Mesothelial cell of epicardium (in vitro differentiated cells): ENCODE results near the gene SP9. TPM values are rescaled to one million over a fixed set of nuclear protein-coding genes. Genes with fewer than 3 reads are reported as not detected.
A peak's percentile ranks its signal among the peaks of the same experiment; 100 is the strongest.

Experiments
- DNase-seq, 2 experiments: peaks; one replicate each; pipeline ENCODE4 v3.0.0; 2021; ENCODE audit warnings: low spot score in 2 of 2; ENCODE audit not compliant: unreplicated experiment in 2 of 2
- H3K27ac Mint-ChIP-seq: 2 replicates; pipeline ENCODE4 v1.8.0; 2021; ENCODE audit warnings: mixed read lengths
- H3K27me3 Mint-ChIP-seq: 2 replicates; pipeline ENCODE4 v1.8.0; 2021; ENCODE audit warnings: low read depth, mixed read lengths
- H3K36me3 Mint-ChIP-seq: 2 replicates; pipeline ENCODE4 v1.8.0; 2021; ENCODE audit warnings: mixed read lengths
- H3K4me1 Mint-ChIP-seq: 2 replicates; pipeline ENCODE4 v1.8.0; 2021; ENCODE audit warnings: mixed read lengths
- H3K4me3 Mint-ChIP-seq: 2 replicates; pipeline ENCODE4 v1.8.0; 2021; ENCODE audit warnings: mild to moderate bottlenecking, moderate library complexity, mixed read lengths
- H3K9me3 Mint-ChIP-seq: 2 replicates; pipeline ENCODE4 v1.8.0; 2021; ENCODE audit warnings: mixed read lengths
- total RNA-seq: library from RNA; stranded (reverse); gene quantifications from 3 replicates; pipeline ENCODE4 v1.2.1, GENCODE V29; 2021
- TF ChIP-seq, protein P1 (sequence below): fragments of 200-600 bp; sonication (generic); IDR thresholded peaks from one replicate; pipeline ENCODE4 v1.5.0; 2021; ENCODE audit warnings: antibody characterized with exemption; ENCODE audit not compliant: unreplicated experiment

Gene SP9
- total RNA-seq, 1 donor from 2014 or later, result 1.1 TPM

DNA sequence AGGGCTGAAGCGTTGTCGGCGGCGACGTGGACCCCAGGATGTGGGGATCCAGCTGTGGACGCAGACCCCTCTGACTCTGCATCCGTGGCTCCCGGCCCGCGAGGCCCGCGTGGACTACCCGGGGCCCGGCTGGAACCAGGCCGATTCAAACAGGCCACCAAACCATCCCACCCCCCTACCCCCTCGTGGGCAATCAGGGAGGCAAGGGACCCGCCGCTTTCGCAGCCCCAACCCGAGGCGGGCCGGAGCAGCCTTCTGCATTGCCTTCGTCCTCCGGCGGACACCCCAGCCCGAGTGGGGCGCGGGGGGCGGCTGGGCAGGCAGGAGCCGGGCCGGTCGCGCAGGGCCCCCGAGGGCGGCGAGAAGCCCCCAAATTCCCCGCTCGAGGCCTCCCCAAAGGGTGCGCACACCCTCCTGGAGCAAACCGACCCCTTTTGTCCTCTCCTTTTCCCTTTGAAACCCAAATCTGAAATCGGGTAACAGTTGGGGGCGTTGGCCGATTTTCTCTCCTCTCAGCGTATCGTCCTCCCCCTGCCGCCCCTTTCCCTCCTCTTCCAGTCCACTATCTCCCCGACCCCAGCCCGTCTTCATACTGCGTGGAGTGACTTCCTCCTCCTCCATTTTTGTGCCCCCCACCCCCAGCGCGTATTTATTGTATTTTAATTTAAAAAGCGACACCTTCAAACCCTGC, 7.4 kb downstream of the SP9 start:
- Mint-ChIP-seq H3K4me3 (peak overlapping the region; percentile 36), H3K36me3 (peaks cover 4% of the 10 kb centered on the region), H3K27ac (no peak overlapping the region), H3K27me3 (peaks cover 89% of the 10 kb centered on the region), H3K4me1 (peaks cover 35% of the 10 kb centered on the region), H3K9me3 (no peaks in the 10 kb centered on the region)
- TF ChIP-seq, protein P1, sequence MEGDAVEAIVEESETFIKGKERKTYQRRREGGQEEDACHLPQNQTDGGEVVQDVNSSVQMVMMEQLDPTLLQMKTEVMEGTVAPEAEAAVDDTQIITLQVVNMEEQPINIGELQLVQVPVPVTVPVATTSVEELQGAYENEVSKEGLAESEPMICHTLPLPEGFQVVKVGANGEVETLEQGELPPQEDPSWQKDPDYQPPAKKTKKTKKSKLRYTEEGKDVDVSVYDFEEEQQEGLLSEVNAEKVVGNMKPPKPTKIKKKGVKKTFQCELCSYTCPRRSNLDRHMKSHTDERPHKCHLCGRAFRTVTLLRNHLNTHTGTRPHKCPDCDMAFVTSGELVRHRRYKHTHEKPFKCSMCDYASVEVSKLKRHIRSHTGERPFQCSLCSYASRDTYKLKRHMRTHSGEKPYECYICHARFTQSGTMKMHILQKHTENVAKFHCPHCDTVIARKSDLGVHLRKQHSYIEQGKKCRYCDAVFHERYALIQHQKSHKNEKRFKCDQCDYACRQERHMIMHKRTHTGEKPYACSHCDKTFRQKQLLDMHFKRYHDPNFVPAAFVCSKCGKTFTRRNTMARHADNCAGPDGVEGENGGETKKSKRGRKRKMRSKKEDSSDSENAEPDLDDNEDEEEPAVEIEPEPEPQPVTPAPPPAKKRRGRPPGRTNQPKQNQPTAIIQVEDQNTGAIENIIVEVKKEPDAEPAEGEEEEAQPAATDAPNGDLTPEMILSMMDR, result no peak
- no peak for DNase-seq

DNA sequence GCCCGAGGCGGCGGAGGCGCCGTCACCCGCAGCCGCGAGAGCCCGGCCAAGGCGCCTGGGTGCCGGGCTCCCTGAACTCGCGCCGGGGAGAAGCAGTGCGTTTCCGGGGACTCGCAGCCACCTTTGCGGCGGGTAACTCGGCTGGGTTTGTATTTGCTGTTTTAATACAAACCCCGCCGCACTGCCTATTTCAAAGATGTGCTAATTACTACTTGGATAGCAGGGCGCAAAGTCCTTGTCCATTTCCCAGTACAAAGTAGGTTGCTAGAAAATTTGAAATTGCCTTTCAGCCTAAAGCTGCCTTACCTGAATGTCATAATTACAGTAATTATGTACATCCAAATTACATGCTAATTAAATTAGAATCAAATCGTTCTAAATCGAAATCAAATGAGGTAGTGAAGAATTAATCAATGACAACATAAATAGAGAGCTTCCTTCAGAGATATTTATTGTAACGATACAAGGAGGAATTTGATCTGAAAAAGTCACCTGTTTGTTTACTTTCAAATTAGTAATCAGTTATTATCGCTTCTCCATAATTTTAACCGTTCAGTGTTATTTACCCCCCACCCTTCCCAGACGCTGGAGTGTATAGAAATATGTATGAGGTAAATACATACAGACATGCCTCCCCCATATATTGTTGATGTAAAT, 8.1 kb downstream of the SP9 start:
- Mint-ChIP-seq H3K36me3 (peaks cover 4% of the 10 kb centered on the region), H3K27ac (no peak overlapping the region), H3K4me3 (no peak overlapping the region), H3K9me3 (no peaks in the 10 kb centered on the region), H3K27me3 (peaks cover 83% of the 10 kb centered on the region), H3K4me1 (peaks cover 32% of the 10 kb centered on the region)
- TF ChIP-seq, protein P1, result no peak
- DNase-seq, result no peak

DNA sequence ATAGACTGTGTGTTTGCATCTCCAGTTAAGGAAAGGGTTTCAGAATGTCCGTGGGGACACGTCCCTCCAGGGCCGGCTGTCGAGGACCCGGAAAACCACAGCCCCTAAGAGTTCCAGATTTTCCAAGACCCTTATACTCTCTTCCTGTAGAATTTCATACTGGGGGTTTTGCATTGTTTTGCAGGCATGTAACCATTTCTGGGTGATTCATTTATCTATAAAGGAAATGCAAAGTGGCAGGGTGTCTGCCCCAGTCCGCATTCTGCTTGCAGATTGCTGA, 8.5 kb downstream of the SP9 start:
- no peak overlapping the region for H3K4me3 Mint-ChIP-seq
- TF ChIP-seq, protein P1, result no peak
- DNase-seq, result no peak
- no peaks in the 10 kb centered on the region for H3K9me3 Mint-ChIP-seq
- H3K36me3 Mint-ChIP-seq, result peaks cover 5% of the 10 kb centered on the region
- H3K27ac Mint-ChIP-seq, result no peak overlapping the region
- H3K4me1 Mint-ChIP-seq, result peaks cover 31% of the 10 kb centered on the region
- H3K27me3 Mint-ChIP-seq, result peaks cover 78% of the 10 kb centered on the region

DNA sequence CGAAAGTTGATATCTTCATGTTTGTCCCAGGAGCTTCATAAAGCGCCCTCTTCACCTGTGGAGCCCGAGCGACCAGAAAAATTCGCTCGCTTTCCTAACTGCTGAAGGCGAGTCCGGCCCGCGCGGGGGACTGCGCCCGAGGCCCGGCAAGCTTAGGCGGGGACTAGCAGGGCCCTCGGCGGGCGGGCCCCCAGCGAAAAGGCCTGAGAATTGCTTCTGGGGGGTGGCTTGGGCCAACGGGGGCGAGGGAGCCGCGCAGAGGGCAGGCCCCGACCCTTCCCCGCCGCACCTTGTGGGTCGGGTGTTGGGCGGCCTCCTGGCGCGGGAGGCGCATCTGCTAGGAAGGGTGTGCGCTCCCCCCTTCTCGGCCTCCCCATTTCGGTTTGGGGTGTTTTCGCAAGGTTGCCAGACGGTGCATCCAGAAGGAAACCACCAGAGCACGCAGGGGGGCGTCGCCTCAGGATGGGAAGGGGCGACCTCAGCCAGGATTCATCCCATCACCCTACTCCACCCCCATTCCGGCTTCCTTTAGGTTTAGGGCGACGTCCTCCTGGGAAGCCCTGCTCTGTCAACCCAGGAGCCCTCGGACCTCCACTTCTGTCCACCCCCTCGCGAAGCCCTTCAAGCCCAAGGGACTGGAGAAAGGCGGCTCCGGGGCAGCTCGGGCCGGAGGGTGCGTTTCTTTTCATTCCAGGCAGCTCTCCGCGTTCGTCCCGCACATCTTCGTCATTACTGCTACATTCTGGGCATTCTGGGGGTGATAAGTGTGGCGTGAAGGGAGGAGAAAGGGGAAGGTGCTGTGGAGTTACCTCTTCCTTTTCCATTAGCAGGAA, 9.1 kb downstream of the SP9 start:
- H3K27ac Mint-ChIP-seq, result no peak overlapping the region
- no peak for DNase-seq
- TF ChIP-seq, protein P1, result no peak
- H3K9me3 Mint-ChIP-seq, result no peaks in the 10 kb centered on the region
- peaks cover 72% of the 10 kb centered on the region for H3K27me3 Mint-ChIP-seq
- H3K36me3 Mint-ChIP-seq, result peaks cover 10% of the 10 kb centered on the region
- H3K4me3 Mint-ChIP-seq, result no peak overlapping the region
- peaks cover 31% of the 10 kb centered on the region for H3K4me1 Mint-ChIP-seq

DNA sequence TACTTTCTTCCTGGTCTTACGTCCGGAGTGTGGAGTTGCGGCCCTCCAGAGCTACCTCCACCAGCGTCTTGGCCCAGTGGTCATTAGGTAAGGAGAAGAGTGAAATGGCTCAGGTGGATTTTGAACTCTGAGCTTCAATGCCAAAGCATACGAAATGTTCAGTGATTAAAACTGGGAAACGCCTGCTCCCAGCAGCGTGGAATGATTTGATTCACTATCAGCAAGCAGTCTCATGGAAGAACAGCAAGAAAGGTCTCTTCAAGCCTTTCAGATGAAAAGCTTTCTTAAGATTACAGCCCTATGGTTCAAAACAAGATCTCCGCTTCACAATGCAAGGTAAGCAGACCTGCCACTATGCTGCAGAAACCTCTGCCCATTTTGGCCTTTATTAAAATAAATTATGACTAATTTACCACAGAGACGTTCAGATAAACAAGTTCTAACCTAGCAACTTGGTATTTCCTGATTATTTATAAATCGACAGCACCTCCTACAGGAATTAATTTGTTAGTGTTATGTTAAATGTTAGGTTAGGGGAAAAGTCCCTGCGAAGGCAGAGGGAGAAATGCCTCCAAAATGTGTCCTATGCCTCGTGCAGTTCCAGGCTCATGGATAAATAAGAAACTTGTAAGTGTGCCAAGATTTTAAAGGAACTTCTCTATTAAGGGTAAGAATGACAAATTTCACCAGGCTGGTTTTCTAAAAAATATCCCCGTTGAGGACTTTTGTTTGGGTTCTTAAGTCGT, 10.1 kb downstream of the SP9 start:
- peaks cover 30% of the 10 kb centered on the region for H3K4me1 Mint-ChIP-seq
- DNase-seq, result no peak
- H3K36me3 Mint-ChIP-seq, result peaks cover 12% of the 10 kb centered on the region
- no peaks in the 10 kb centered on the region for H3K9me3 Mint-ChIP-seq
- TF ChIP-seq, protein P1, result no peak
- H3K27ac Mint-ChIP-seq, result no peak overlapping the region
- peaks cover 62% of the 10 kb centered on the region for H3K27me3 Mint-ChIP-seq
- H3K4me3 Mint-ChIP-seq, result no peak overlapping the region
